ENCODE data around the gene GRAMD2B.

DNA sequence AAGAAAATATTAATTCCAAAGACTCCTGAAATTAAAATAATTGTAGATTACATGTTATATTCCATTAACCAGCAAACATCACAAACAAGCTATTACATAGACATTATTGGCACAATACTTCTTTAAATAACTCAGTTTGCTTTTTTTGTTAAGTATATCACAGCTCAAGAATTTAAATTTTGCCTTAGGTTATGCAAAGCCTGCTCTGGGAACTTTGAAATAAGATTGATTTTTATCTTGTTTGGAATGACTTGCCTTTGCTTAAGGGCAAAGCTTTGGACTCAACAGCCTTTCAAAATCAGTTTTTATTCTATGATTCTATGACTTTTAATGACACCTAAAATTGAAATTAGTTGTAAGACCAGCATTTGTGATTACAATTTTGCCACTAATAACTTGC is 93.6 kb downstream of the GRAMD2B start:
- TF ChIP-seq, protein P1, sequence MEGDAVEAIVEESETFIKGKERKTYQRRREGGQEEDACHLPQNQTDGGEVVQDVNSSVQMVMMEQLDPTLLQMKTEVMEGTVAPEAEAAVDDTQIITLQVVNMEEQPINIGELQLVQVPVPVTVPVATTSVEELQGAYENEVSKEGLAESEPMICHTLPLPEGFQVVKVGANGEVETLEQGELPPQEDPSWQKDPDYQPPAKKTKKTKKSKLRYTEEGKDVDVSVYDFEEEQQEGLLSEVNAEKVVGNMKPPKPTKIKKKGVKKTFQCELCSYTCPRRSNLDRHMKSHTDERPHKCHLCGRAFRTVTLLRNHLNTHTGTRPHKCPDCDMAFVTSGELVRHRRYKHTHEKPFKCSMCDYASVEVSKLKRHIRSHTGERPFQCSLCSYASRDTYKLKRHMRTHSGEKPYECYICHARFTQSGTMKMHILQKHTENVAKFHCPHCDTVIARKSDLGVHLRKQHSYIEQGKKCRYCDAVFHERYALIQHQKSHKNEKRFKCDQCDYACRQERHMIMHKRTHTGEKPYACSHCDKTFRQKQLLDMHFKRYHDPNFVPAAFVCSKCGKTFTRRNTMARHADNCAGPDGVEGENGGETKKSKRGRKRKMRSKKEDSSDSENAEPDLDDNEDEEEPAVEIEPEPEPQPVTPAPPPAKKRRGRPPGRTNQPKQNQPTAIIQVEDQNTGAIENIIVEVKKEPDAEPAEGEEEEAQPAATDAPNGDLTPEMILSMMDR (IDR thresholded peaks at IDR 0.05), result no peak
- TF ChIP-seq POLR2A (IDR thresholded peaks at IDR 0.05), result no peak

Measured in Peyer's patch (tissue), 4 donors.